ENCODE data around the gene KRT81.
"Not testable (repeated sequence)": the region's sequence is repeated elsewhere in the genome, so short reads cannot be mapped to it uniquely, and the experiment has no call there.

The KRT81 gene

GRCh38 chr12:52270541-52271070 lies 20.7 kb downstream of the KRT81 start:
- no peak for DNase-seq

GRCh38 chr12:52268212-52268611 lies 23.1 kb downstream of the KRT81 start:
- DNase-seq, result no peak

DNA sequence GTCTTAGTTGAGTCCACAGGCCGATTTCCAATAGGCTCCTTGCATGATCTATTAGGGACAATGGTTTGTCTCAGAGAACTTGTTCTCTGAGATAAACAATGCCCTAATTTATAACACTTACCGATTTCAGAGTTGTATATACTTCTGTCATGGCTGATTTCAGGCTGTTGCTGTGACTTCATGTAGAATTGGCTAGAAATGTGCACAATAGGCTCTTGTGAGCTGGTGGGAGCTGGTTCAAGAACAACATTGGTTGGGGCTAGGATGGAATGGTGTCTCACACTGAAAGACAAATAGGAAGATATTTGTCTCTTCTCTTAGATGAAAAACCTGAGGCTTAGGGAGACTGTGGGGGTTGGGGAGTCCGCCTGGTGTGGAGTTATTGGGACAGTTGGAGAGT lies 23.6 kb downstream of the KRT81 start:
- no peak for DNase-seq

DNA sequence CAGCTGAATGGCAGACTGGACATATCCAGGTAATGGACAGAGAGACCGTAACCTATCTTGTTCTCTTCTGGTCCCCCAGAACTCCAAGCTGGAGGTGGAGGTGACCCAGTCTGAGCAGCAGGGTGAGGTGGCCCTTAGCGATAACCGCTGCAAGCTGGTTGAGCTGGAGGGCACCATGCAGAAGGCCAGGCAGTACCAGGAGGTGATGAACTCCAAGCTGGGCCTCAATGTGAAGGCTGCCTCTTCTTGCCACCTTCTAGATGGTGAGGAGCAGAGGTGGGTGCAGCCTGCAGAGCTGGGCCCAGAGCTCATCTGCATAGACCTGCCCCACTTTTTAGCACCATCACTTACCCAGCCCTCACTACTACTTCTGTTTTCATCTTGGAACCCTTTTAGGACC lies 24.1 kb downstream of the KRT81 start:
- no peak for DNase-seq

- no peak for DNase-seq
Measured at GRCh38 chr12:52266514-52266913, 24.8 kb downstream of the KRT81 start.

DNA sequence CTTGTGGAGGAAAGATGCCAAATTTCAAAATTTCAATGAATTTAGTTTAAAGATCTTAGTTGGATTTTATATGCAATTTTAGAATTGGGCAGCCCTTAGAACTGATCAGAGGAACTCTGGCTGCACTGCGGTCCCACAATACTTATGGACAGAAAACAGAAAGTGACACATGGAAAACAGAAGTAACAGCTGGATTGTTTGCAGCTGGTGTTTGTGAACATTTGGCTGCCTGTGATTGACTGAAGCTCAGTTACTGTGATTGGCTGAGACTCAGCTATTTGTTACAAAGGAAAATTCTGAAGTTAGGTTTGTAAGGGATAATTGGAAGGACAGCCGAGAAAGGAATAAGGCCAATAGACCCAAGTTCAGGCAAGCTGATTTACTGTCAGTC lies 26.9 kb downstream of the KRT81 start:
- no peak for DNase-seq

GRCh38 chr12:52263761-52264434 lies 27.4 kb downstream of the KRT81 start:
- no peak for DNase-seq

- no peak for DNase-seq
Measured at GRCh38 chr12:52262286-52262685, 29.0 kb downstream of the KRT81 start.

DNA sequence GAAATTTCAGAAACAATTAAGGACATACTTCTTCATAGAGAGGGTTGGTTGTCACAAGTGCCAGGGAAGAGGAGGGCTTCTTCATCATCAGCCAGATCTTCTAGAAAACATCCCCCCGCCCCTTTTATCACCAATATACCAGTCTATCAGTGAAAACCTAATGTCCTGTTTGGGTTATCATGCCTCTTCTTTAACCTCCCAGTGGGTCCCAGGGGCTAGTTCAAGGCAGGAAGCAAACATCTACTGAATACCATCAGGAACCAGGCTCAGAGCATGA lies 30.2 kb downstream of the KRT81 start:
- no peak for DNase-seq

DNA sequence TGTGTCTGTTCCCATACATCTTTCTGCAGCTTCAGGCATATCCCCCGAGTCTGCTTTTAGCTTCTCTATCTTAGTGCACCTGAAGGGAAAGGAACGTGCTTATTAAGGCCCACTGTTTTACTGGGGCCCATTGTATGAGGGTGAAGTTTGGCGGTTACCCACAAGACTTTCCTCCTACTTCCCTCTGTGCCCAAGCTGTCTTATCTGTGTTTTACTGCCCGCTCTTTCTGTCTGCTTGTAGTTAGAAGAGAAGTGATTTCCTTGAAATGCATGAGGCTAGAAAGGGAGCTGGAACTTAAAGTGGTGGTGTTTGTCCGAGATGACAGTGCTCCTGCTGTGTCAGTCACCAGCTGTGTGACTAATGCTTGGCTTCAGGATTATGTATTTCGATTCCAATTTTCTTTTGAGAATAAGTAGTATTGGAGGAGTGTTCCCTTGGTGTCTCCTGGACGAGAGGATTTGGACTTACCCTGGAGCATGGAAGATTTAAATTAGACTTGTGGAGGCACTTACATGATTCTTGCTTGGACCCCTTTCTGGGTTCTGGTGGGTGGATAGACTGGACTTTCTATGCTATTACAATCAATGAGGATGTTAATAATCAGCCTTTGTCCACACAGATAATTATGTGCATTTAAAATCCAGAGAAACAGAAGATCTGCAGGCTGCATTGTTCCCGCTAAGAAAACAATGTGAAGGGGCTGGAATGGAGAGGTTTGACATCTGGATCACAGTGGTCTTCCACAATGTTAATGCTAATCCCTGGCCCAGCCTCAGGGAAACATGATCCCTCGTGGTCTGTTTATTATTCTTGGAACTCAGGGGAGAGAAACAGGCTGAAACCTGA lies 30.8 kb downstream of the KRT81 start:
- DNase-seq, result no peak

GRCh38 chr12:52259657-52260243 lies 31.6 kb downstream of the KRT81 start:
- DNase-seq, result no peak

GRCh38 chr12:52258335-52258901 lies 32.9 kb downstream of the KRT81 start:
- DNase-seq, result no peak

GRCh38 chr12:52257922-52258321 lies 33.4 kb downstream of the KRT81 start:
- not testable (repeated sequence) for DNase-seq

GRCh38 chr12:52257074-52257551 lies 34.2 kb downstream of the KRT81 start:
- no peak for DNase-seq

DNA sequence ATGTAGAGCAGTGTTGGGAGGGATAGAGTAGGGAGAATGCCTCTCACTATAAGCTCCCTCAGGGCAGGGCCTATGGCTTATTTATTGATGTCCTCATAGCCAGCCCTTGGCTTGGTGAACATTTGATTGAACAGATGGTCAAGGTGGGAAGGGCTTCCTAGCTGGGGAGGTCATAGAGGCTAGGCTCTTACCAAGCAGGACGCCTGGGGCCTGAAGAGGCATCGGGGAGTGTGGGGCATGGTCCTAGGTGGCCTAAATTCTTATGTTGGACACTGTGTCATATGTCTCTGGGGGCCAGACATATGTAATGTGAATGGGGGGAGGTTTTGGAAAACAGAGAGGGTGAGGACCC lies 34.8 kb downstream of the KRT81 start:
- DNase-seq, result no peak

- no peak for DNase-seq
Measured at GRCh38 chr12:52255926-52256583, 35.3 kb downstream of the KRT81 start.

GRCh38 chr12:52254965-52255751 lies 36.2 kb downstream of the KRT81 start:
- DNase-seq, result no peak

DNA sequence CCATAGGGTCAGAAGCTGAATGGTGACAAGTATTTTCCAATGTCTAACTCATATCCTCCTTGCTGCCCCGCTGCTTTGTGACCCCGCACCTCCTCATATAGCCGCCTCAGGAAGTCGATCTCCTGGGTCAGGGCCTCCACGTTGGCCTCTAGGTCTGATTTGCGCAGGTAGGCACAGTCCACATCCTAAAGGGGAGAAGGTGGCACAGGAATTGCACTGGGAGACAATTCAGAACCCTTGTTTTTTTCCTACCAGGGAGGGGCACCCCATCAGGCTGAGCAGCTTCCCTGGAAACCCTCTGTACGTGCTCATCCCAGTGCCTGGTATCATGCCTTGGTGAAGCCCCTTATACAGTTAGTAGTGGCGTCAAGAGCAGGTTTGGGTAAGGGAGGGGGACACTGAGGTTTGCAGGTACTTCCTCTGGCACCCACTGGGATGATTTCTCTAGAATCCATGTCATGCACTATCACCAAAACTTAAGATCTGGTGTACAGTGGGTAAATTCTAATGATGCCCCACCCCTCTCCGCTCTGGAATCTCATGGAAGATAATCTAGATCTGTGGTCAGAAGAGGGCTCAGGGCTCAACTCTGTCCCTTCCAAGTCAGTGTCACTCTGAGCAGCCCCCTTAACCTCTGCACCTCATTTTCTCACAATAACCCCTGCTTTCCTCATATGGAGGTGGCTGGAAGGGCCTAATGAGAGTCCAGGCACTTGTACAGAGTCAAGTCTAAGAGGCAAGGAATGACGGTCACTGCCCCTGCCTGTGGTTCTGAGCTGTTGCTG lies 37.0 kb downstream of the KRT81 start:
- DNase-seq, result no peak

DNA sequence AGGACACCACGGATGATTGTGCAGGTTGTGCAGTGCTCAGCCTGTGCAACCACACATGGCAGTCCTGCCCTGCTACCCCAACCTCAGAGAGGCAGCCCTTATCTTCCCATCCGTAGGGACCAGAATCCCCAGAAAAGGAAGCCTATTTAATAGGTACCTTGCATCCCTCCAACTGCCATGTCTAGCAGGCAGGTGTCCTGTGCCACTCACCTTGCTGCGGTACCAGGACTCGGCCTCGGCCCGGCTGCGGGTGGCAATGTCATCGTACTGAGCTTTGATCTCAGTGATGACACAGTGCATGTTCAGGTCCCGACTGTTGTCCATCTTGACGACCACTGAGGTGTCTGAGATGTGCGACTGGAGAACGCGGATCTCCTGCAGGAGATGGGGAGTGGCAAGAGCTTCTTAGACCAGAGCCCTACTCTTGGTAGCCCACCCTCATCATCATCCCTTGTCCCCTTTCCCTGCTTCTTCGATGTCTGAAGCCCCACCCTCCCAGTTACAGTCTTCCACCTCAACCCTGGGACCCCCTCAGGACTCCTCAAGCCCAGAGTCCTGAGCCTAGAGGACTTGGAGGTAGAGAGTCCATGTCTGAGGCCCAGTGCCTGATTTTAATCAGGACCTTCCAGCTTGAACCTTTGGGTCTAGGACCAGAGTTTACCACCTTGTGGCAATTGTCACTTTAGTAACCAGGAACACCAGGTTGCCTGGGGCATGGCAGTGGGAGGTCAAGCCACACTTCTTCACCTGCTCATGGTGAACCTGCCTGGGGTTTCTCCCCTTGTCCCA lies 37.7 kb downstream of the KRT81 start:
- DNase-seq, result no peak

DNA sequence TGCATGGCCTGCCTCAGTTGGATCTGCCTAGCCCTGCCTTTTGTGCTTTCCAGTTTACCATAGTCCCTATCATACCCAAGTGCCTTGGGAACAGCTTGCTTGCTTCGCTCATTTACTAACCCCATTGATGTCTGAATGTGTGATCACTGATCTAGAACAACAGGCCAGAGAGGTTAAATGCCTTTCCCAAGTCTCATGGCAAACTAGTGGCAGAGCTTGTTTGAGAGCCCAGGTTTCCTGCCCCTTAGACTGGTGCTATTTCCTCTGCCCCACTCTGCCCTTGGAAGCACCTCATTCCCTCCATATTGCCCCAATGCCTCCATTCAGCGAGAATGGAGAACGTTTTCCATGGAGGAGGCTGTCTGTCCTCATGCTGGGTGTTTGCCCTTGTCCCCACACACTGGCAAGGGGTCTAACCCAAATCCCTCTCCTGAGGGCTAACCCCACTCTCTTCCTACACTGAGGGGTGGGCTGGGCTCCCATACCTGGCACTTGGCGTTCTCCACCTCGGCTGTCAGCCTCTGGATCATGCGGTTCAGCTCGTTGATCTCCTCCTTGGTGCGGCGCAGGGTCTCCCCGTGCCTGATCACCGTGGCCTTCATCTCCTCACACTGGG lies 38.5 kb downstream of the KRT81 start:
- DNase-seq, result no peak

All from stimulated activated CD8-positive, alpha-beta memory T cell treated with anti-CD3 and anti-CD28 coated beads, Interleukin-4, amount 100 ng/mL, for 48 hours (primary cell).